Loucy (cell line): Measurements from ENCODE around the gene SAMD8.

Source experiments
- H2AFZ ChIP-seq: fragments of 200-600 bp; sonication (generic); 2 replicates; pipeline ENCODE4 v1.6.0; 2016; ENCODE audit warnings: antibody characterized with exemption, mild to moderate bottlenecking, low read length, moderate library complexity
- H3F3A ChIP-seq: fragments of 200-600 bp; 2 replicates; pipeline ENCODE4 v1.6.0; 2016; ENCODE audit warnings: antibody characterized with exemption, low read depth, mild to moderate bottlenecking
- H3K27me3 ChIP-seq: fragments of 200-600 bp; sonication (generic); 2 replicates; pipeline ENCODE4 v1.6.1; 2014; ENCODE audit warnings: low read length, mild to moderate bottlenecking; ENCODE audit not compliant: insufficient read depth, poor library complexity, severe bottlenecking
- H3K36me3 ChIP-seq: fragments of 200-600 bp; sonication (generic); 2 replicates; pipeline ENCODE4 v1.6.1; 2016; ENCODE audit warnings: low read length; ENCODE audit not compliant: insufficient read depth
- H3K4me1 ChIP-seq: fragments of 200-600 bp; sonication (generic); 2 replicates; pipeline ENCODE4 v1.5.1; 2014; ENCODE audit warnings: low read length, mild to moderate bottlenecking; ENCODE audit not compliant: insufficient read depth, poor library complexity, severe bottlenecking
- H3K4me2 ChIP-seq: fragments of 200-600 bp; sonication (generic); 2 replicates; pipeline ENCODE4 v1.6.0; 2014; ENCODE audit warnings: antibody characterized with exemption, low read length, low read depth, mild to moderate bottlenecking; ENCODE audit not compliant: poor library complexity, severe bottlenecking
- H3K4me3 ChIP-seq: fragments of 200-600 bp; sonication (generic); 2 replicates; pipeline ENCODE4 v1.5.1; 2014; ENCODE audit warnings: low read length, mild to moderate bottlenecking, mixed read lengths; ENCODE audit not compliant: poor library complexity, severe bottlenecking
- H3K79me2 ChIP-seq: fragments of 200-600 bp; sonication (generic); 2 replicates; pipeline ENCODE4 v1.6.1; 2014; ENCODE audit warnings: low read length; ENCODE audit not compliant: insufficient read depth
- H3K9ac ChIP-seq: fragments of 200-600 bp; sonication (generic); 2 replicates; pipeline ENCODE4 v1.6.0; 2014; ENCODE audit warnings: mild to moderate bottlenecking, low read depth, low read length, moderate library complexity; ENCODE audit not compliant: poor library complexity, severe bottlenecking
- H3K9me2 ChIP-seq: fragments of 200-600 bp; sonication (generic); replicated peaks from 2 replicates; pipeline ENCODE4 v1.6.1; 2016; ENCODE audit warnings: low read depth, low read length, mixed read lengths
- H3K9me3 ChIP-seq: fragments of 200-600 bp; sonication (generic); 2 replicates; pipeline ENCODE4 v1.6.1; 2014; ENCODE audit warnings: mild to moderate bottlenecking, antibody characterized with exemption, low read length, low read depth; ENCODE audit not compliant: insufficient read depth
- H4K20me1 ChIP-seq: fragments of 200-600 bp; sonication (generic); 2 replicates; pipeline ENCODE4 v1.6.0; 2014; ENCODE audit warnings: antibody characterized with exemption, low read length, mild to moderate bottlenecking; ENCODE audit not compliant: insufficient read depth, poor library complexity, severe bottlenecking
- EZH2phosphoT487 ChIP-seq: fragments of 200-600 bp; IDR thresholded peaks from 2 replicates; pipeline ENCODE4 v1.6.1; 2018; ENCODE audit warnings: antibody characterized with exemption, mild to moderate bottlenecking, moderate library complexity, borderline replicate concordance
- TF ChIP-seq, protein P1 (sequence below): fragments of 200-600 bp; sonication (generic); conservative IDR thresholded peaks from 2 replicates; pipeline ENCODE4 v1.5.1; 2014; ENCODE audit warnings: mild to moderate bottlenecking, antibody characterized with exemption, low read length

Gene SAMD8

DNA sequence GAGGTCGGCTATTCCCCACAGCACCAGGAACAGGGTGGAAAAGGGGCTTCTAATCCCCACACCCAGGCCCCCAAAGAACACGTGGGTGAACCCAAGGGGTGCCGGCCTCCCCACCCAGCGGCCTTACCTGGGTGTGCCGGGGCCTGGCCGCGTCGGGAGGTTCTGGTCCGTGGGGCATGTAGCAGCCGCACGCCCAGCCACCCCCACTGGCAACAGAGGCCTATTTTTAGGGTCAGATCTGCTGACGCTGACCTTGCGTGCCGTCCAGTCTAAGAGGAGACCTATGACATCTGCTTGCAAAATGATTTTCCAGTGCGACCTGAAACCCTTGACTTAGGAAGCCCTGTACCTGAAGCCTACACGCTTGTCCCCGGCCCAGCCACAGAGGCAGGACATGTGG lies 38.0 kb upstream of the SAMD8 start:
- Histone ChIP-seq H3K4me1 (peaks cover 10% of the 10 kb centered on the region), H3K4me3 (no peak overlapping the region), H3K9me2 (no peaks in the 10 kb centered on the region), H3K27me3 (no peaks in the 10 kb centered on the region), H3K36me3 (no peaks in the 10 kb centered on the region), H4K20me1 (no peaks in the 10 kb centered on the region), H3K4me2 (no peak overlapping the region), H3F3A (no peaks in the 10 kb centered on the region), H2AFZ (no peak overlapping the region), H3K9me3 (no peaks in the 10 kb centered on the region), H3K79me2 (no peaks in the 10 kb centered on the region), H3K9ac (no peak overlapping the region)
- TF ChIP-seq, protein P1, sequence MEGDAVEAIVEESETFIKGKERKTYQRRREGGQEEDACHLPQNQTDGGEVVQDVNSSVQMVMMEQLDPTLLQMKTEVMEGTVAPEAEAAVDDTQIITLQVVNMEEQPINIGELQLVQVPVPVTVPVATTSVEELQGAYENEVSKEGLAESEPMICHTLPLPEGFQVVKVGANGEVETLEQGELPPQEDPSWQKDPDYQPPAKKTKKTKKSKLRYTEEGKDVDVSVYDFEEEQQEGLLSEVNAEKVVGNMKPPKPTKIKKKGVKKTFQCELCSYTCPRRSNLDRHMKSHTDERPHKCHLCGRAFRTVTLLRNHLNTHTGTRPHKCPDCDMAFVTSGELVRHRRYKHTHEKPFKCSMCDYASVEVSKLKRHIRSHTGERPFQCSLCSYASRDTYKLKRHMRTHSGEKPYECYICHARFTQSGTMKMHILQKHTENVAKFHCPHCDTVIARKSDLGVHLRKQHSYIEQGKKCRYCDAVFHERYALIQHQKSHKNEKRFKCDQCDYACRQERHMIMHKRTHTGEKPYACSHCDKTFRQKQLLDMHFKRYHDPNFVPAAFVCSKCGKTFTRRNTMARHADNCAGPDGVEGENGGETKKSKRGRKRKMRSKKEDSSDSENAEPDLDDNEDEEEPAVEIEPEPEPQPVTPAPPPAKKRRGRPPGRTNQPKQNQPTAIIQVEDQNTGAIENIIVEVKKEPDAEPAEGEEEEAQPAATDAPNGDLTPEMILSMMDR: no peak
- TF ChIP-seq EZH2phosphoT487: no peak

DNA sequence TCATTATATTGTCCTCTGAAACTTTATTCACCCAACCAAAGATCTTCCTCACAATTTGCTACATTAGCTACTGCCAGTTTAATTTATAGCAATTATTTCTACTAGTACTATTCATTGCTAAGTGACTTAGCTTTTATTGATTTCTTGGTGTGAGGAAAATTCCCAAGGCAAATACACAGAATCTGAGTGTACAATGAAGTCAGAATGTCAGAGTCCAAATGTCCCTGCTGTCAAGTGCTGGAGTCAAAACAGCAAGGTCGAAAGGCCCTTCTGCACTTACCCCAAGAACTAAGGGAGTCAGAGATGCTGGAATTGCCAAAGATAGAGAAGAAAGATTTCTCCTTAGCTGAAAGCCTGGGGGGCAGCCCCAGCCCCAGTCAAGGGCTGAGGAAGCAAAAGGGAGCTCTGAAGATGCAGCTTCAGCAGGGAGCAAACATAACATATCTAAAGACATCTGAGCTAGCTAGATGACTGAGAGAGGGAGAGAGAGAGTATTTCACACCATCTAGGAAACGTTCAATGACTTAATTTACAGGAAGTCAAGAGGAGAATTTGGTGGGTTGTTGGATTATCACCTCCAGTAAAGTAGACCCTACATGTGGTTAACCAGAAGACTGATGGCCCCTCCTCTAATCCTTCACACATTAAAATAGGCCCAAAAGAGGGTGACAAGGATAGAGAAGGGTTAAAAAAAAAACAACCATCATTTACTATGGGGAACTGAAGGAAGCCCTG lies 36.6 kb upstream of the SAMD8 start:
- Histone ChIP-seq H3K9ac (no peak overlapping the region), H4K20me1 (no peaks in the 10 kb centered on the region), H3K4me2 (no peak overlapping the region), H3K9me2 (no peaks in the 10 kb centered on the region), H3K4me3 (no peak overlapping the region), H3K36me3 (no peaks in the 10 kb centered on the region), H3K9me3 (no peaks in the 10 kb centered on the region), H3F3A (no peaks in the 10 kb centered on the region), H3K27me3 (no peaks in the 10 kb centered on the region), H2AFZ (no peak overlapping the region), H3K4me1 (peaks cover 10% of the 10 kb centered on the region), H3K79me2 (no peaks in the 10 kb centered on the region)
- TF ChIP-seq, protein P1: no peak
- no peak for TF ChIP-seq EZH2phosphoT487

DNA sequence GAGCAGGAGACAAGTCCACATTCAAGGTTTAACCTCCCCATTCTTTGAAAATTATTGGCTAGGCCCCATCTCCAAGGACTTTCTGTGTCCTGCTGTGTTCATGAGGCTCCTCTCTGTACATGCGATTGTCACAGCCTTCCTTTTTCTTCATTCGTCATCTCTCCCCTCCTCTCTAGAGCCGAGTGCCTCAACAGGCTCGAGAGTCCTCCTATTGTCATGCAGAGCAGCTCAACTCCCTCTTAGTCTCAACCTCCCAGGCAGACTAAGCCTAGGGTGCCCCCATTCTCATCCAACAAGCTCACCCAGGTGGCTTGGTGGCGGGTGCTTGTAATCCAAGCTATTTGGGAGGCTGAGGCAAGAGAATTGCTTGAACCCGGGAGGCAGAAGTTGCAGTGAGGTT lies 35.1 kb upstream of the SAMD8 start:
- Histone ChIP-seq H3K4me1 (peaks cover 4% of the 10 kb centered on the region), H3K9me2 (no peaks in the 10 kb centered on the region), H3K36me3 (no peaks in the 10 kb centered on the region), H3F3A (no peaks in the 10 kb centered on the region), H3K27me3 (no peaks in the 10 kb centered on the region), H3K4me2 (no peak overlapping the region), H3K4me3 (no peak overlapping the region), H3K79me2 (no peaks in the 10 kb centered on the region), H2AFZ (no peak overlapping the region), H4K20me1 (no peaks in the 10 kb centered on the region), H3K9ac (no peak overlapping the region), H3K9me3 (no peaks in the 10 kb centered on the region)
- no peak for TF ChIP-seq EZH2phosphoT487
- TF ChIP-seq, protein P1: no peak
